ENCODE measurements around the gene RGS6. TPM values are rescaled to one million over a fixed set of nuclear protein-coding genes. Genes with fewer than 3 reads are reported as not detected.

RGS6 gene
- total RNA-seq, 1 donor: not detected

DNA sequence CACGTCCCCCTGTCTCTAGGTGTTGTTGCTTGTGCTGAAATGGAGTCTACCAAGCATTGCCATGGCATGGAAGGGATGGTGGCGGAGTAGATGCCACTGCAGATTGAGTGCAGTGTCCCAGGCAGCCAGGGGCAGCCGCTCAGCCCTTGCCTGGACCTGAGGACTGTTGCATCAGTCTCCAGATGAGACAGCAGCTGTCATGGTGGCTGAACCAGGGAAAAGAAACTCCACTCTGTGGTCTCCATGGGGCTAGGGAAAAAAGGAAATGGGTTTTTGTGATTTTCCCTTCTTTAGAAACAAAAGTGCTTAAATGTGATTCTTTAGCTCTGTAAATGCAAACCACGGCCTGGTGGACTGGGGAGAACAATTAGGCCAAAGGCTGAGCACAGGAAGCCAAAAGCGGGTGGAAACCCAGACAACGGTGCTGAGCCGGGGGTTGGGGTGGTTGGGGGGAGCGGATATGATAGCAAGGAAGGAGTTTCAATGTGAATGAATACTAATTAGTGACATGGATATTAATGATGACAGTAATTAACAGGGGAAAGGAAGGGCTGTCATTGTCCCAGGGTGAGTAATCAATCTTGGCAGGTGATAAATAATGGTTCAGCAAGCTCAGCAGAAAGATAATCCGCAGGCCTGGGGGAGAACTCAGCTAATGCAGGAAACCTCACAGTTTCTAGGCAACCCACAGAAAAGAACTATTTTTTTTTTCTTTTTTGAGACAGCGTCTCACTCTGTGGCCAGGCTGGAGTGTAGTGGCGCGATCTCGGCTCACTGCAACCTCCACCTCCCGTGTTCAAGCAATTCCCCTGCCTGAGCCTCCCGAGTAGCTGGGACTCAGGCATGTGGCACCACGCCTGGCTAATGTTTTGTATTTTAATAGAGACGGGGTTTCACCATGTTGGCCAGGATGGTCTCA, 519.1 kb downstream of the RGS6 start:
- H2AFZ ChIP-seq (ENCODE audit: low read length): no peak overlapping the region
- TF ChIP-seq, protein P1, sequence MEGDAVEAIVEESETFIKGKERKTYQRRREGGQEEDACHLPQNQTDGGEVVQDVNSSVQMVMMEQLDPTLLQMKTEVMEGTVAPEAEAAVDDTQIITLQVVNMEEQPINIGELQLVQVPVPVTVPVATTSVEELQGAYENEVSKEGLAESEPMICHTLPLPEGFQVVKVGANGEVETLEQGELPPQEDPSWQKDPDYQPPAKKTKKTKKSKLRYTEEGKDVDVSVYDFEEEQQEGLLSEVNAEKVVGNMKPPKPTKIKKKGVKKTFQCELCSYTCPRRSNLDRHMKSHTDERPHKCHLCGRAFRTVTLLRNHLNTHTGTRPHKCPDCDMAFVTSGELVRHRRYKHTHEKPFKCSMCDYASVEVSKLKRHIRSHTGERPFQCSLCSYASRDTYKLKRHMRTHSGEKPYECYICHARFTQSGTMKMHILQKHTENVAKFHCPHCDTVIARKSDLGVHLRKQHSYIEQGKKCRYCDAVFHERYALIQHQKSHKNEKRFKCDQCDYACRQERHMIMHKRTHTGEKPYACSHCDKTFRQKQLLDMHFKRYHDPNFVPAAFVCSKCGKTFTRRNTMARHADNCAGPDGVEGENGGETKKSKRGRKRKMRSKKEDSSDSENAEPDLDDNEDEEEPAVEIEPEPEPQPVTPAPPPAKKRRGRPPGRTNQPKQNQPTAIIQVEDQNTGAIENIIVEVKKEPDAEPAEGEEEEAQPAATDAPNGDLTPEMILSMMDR (IDR thresholded peaks at IDR 0.05; ENCODE audit: extremely low read depth, low read depth, low read length): no peak
- H3K27me3 ChIP-seq (ENCODE audit: insufficient read depth, low read length): peaks cover 24% of the 10 kb centered on the region

GRCh38 chr14:72452774-72453173, 520.5 kb downstream of the RGS6 start:
- Histone ChIP-seq H3K27me3 (ENCODE audit: insufficient read depth, low read length) (peaks cover 24% of the 10 kb centered on the region), H4K20me1 (ENCODE audit: insufficient read depth, low read length) (no peaks in the 10 kb centered on the region), H2AFZ (ENCODE audit: low read length) (no peak overlapping the region), H3K79me2 (ENCODE audit: insufficient read depth, low read length) (no peaks in the 10 kb centered on the region), H3K9me3 (ENCODE audit: low read depth, low read length) (no peaks in the 10 kb centered on the region), H3K4me3 (ENCODE audit: insufficient read depth, low read length) (no peak overlapping the region), H3K4me1 (ENCODE audit: insufficient read depth, low read length) (peaks cover 6% of the 10 kb centered on the region), H3K4me2 (ENCODE audit: insufficient read depth, low read length) (no peak overlapping the region), H3K36me3 (ENCODE audit: insufficient read depth, low read length) (no peaks in the 10 kb centered on the region), H3K27ac (ENCODE audit: low read depth, low read length) (no peak overlapping the region)
- DNase-seq (ENCODE audit: insufficient read length, low spot score, missing footprints): no peak
- TF ChIP-seq, protein P1 (IDR thresholded peaks at IDR 0.05; ENCODE audit: extremely low read depth, low read depth, low read length): no peak

More for the DNA sequence above, 519.1 kb downstream of the RGS6 start:
- no peak overlapping the region for H3K4me2 ChIP-seq (ENCODE audit: insufficient read depth, low read length)
- H3K36me3 ChIP-seq (ENCODE audit: insufficient read depth, low read length): no peaks in the 10 kb centered on the region
- no peak for DNase-seq (ENCODE audit: insufficient read length, low spot score, missing footprints)
- no peak overlapping the region for H3K27ac ChIP-seq (ENCODE audit: low read depth, low read length)
- no peak overlapping the region for H3K4me3 ChIP-seq (ENCODE audit: insufficient read depth, low read length)
- H3K4me1 ChIP-seq (ENCODE audit: insufficient read depth, low read length): no peaks in the 10 kb centered on the region
- no peaks in the 10 kb centered on the region for H4K20me1 ChIP-seq (ENCODE audit: insufficient read depth, low read length)
- H3K9me3 ChIP-seq (ENCODE audit: low read depth, low read length): no peaks in the 10 kb centered on the region
- no peaks in the 10 kb centered on the region for H3K79me2 ChIP-seq (ENCODE audit: insufficient read depth, low read length)

DNA sequence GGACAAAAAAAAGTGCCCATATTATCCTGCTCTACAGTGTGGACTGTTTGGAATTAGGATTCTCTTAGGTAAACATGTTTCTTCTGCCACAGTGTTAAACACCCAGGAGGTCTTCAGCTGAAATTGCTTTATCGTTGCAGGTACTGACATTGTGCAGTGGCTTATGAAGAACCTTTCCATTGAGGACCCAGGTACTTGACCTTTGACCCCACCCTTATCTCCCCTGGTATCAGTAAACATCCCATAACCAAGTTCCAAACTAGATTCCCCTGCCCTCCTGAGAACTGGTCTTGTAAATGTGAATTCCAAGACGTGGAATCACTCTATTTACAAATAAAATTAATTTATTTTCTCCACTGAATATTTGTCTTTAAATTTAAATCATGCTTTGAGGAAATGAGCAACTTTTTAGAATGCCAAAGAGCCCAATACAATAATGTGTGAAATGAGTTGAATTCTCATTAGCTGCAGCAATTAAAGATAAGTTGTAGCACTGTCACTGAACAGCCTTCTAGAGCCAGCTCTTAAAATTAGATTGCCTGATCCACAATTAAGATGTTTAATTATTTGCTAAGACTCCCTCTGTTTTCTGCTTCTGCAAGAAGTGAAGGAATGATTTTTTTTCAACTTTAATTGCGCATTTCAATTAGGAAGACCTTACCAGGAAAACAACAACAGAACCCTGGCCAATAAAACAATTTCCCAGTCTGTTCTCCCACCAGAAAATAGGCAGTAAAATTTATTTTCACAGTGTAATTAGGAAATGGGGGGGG, 522.3 kb downstream of the RGS6 start:
- H3K79me2 ChIP-seq (ENCODE audit: insufficient read depth, low read length): no peaks in the 10 kb centered on the region
- TF ChIP-seq, protein P1 (IDR thresholded peaks at IDR 0.05; ENCODE audit: extremely low read depth, low read depth, low read length): no peak
- no peak overlapping the region for H2AFZ ChIP-seq (ENCODE audit: low read length)
- H3K36me3 ChIP-seq (ENCODE audit: insufficient read depth, low read length): no peaks in the 10 kb centered on the region
- H3K4me2 ChIP-seq (ENCODE audit: insufficient read depth, low read length): no peak overlapping the region
- peaks cover 10% of the 10 kb centered on the region for H3K4me1 ChIP-seq (ENCODE audit: insufficient read depth, low read length)
- H3K27ac ChIP-seq (ENCODE audit: low read depth, low read length): no peak overlapping the region
- H4K20me1 ChIP-seq (ENCODE audit: insufficient read depth, low read length): no peaks in the 10 kb centered on the region
- DNase-seq (ENCODE audit: insufficient read length, low spot score, missing footprints): no peak
- H3K9me3 ChIP-seq (ENCODE audit: low read depth, low read length): no peaks in the 10 kb centered on the region
- H3K4me3 ChIP-seq (ENCODE audit: insufficient read depth, low read length): no peak overlapping the region
- peaks cover 30% of the 10 kb centered on the region for H3K27me3 ChIP-seq (ENCODE audit: insufficient read depth, low read length)

DNA sequence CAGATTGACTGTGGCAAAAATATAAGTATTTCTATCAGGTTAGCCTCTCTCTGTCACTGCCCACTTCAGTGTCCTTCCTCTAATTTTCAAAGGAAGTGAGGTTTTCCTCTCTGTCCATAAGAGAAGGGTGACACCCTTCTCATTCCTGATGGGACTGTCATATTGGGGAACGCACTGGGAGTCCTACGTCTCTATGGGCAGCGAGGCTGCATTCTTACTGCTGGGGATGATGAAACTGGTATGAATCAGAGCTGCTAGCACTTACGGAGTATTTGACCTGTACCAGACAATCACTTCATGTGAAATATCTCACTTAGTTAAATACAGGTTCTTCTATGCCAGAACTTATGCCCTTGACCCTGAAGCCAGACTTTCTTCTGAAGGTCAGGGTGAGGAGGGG, 525.4 kb downstream of the RGS6 start:
- DNase-seq (ENCODE audit: insufficient read length, low spot score, missing footprints): peak; percentile 83
- Histone ChIP-seq H3K27me3 (ENCODE audit: insufficient read depth, low read length) (peaks cover 21% of the 10 kb centered on the region), H3K9me3 (ENCODE audit: low read depth, low read length) (no peaks in the 10 kb centered on the region), H3K4me2 (ENCODE audit: insufficient read depth, low read length) (no peak overlapping the region), H3K79me2 (ENCODE audit: insufficient read depth, low read length) (no peaks in the 10 kb centered on the region), H3K4me3 (ENCODE audit: insufficient read depth, low read length) (no peak overlapping the region), H3K27ac (ENCODE audit: low read depth, low read length) (no peak overlapping the region), H2AFZ (ENCODE audit: low read length) (no peak overlapping the region), H3K36me3 (ENCODE audit: insufficient read depth, low read length) (no peaks in the 10 kb centered on the region), H3K4me1 (ENCODE audit: insufficient read depth, low read length) (peaks cover 10% of the 10 kb centered on the region), H4K20me1 (ENCODE audit: insufficient read depth, low read length) (no peaks in the 10 kb centered on the region)
- TF ChIP-seq, protein P1 (IDR thresholded peaks at IDR 0.05; ENCODE audit: extremely low read depth, low read depth, low read length): no peak

Data from osteoblast (primary cell).